Retinal pigment epithelial cell (primary cell): ENCODE measurements around the gene CAMSAP1.

Experiments
- DNase-seq: peaks from one replicate; pipeline ENCODE4 v3.0.0-alpha.2; 2010; ENCODE audit warnings: low read depth
- H3K4me3 ChIP-seq: 2 replicates; pipeline ENCODE4 v1.5.1; 2011; ENCODE audit warnings: mild to moderate bottlenecking, low read length, control low read depth, moderate library complexity
- TF ChIP-seq, protein P1 (sequence below): conservative IDR thresholded peaks from 2 replicates; pipeline ENCODE4 v1.5.1; 2011; ENCODE audit warnings: low read depth, low read length, control low read depth, inconsistent platforms

CAMSAP1 gene

DNA sequence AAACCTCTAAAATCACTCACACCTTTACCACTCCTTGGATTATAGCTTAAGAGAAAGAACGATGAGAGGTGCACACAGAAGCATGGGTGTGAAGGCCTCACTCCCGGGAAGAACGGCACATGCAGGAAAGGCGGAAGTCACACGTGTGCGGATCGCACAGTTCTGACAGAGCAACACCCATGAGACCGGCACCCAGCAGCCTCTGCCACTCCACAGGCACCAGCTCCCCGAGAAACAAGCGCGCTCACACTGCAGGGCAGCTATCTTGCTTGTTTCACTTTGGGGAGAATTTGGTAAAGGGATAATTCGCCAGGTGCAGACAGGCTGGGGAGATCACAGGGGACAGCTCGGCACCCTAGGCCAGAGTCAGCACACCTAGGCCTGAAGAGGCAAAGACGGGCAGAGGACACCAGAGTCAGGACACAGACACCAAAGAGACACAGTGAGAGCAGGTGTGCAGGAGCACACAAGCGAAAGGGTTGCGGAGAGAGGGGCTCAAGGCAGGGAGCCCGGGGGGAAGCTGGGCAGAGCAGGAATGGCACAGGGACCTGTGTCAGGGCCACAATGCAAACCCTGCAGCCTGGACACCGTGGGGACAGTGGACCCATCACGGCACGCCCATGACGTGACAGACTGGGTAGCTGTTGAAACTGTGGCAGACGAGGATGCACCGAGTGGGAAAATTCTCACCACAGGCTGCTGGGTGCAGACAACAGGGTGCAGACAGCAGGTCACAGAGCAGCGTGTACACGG is 81.7 kb downstream of the CAMSAP1 start:
- TF ChIP-seq, protein P1, sequence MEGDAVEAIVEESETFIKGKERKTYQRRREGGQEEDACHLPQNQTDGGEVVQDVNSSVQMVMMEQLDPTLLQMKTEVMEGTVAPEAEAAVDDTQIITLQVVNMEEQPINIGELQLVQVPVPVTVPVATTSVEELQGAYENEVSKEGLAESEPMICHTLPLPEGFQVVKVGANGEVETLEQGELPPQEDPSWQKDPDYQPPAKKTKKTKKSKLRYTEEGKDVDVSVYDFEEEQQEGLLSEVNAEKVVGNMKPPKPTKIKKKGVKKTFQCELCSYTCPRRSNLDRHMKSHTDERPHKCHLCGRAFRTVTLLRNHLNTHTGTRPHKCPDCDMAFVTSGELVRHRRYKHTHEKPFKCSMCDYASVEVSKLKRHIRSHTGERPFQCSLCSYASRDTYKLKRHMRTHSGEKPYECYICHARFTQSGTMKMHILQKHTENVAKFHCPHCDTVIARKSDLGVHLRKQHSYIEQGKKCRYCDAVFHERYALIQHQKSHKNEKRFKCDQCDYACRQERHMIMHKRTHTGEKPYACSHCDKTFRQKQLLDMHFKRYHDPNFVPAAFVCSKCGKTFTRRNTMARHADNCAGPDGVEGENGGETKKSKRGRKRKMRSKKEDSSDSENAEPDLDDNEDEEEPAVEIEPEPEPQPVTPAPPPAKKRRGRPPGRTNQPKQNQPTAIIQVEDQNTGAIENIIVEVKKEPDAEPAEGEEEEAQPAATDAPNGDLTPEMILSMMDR = no peak
- no peak for DNase-seq
- no peak overlapping the region for H3K4me3 ChIP-seq

- no peak overlapping the region for H3K4me3 ChIP-seq
- TF ChIP-seq, protein P1 = no peak
- no peak for DNase-seq
Observed at GRCh38 chr9:135823036-135823435, 84.3 kb downstream of the CAMSAP1 start.

DNA sequence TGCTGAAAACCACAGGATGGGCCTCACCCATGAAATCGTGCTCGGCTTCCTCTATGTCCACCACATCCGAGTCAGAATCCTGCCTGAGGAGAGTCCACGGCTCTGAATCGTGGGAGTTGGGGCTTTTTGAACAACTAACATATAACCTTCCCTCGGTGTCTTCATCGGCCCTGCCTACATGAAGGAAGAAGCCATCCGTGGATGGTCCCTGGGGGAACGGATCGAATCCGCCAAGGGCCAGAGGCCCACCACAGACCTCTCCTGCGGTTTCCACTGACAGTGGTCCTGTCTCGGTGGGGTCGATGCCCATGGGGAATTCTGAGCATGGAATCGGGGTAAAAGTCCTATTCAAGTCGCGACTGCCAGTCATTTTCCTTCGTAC is 85.0 kb downstream of the CAMSAP1 start:
- TF ChIP-seq, protein P1 = no peak
- no peak overlapping the region for H3K4me3 ChIP-seq
- DNase-seq = no peak

- TF ChIP-seq, protein P1 = no peak
- DNase-seq = no peak
- no peak overlapping the region for H3K4me3 ChIP-seq
Observed at GRCh38 chr9:135821733-135822373, 85.5 kb downstream of the CAMSAP1 start.

GRCh38 chr9:135821116-135821515 is 86.2 kb downstream of the CAMSAP1 start:
- TF ChIP-seq, protein P1 = no peak
- H3K4me3 ChIP-seq = no peak overlapping the region
- DNase-seq = no peak

DNA sequence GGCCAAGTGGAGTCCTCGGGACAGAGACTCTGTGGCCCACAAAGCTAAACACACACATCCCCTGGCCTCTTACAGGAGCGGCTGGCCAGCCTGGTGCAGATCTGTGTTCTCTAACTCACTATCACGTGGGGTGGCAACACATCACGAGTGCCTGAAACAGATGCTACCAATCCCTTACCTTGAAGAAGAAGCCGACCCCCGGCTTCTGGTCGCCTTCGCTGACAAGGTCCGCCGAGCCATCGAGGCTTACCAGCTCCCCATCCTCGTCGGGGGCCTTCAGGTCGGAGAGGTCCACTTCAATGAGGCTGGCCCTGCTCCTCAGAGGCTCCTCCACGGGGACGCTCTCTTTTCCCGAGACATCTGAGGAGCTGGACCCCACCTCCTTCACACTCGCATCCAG is 86.7 kb downstream of the CAMSAP1 start:
- TF ChIP-seq, protein P1 = no peak
- no peak overlapping the region for H3K4me3 ChIP-seq
- DNase-seq = no peak

- no peak overlapping the region for H3K4me3 ChIP-seq
- TF ChIP-seq, protein P1 = peak; percentile 26
Observed at GRCh38 chr9:135819905-135820304, 87.4 kb downstream of the CAMSAP1 start.

More at GRCh38 chr9:135819905-135820304, 87.4 kb downstream of the CAMSAP1 start:
- no peak for DNase-seq
